ENCODE results near the gene LPAR1. TPM values are rescaled to one million over a fixed set of nuclear protein-coding genes. Genes with fewer than 3 reads are reported as not detected.

The LPAR1 gene, protein sequence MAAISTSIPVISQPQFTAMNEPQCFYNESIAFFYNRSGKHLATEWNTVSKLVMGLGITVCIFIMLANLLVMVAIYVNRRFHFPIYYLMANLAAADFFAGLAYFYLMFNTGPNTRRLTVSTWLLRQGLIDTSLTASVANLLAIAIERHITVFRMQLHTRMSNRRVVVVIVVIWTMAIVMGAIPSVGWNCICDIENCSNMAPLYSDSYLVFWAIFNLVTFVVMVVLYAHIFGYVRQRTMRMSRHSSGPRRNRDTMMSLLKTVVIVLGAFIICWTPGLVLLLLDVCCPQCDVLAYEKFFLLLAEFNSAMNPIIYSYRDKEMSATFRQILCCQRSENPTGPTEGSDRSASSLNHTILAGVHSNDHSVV
- 0.06 and 0.32 TPM in 2 replicates for total RNA-seq

DNA sequence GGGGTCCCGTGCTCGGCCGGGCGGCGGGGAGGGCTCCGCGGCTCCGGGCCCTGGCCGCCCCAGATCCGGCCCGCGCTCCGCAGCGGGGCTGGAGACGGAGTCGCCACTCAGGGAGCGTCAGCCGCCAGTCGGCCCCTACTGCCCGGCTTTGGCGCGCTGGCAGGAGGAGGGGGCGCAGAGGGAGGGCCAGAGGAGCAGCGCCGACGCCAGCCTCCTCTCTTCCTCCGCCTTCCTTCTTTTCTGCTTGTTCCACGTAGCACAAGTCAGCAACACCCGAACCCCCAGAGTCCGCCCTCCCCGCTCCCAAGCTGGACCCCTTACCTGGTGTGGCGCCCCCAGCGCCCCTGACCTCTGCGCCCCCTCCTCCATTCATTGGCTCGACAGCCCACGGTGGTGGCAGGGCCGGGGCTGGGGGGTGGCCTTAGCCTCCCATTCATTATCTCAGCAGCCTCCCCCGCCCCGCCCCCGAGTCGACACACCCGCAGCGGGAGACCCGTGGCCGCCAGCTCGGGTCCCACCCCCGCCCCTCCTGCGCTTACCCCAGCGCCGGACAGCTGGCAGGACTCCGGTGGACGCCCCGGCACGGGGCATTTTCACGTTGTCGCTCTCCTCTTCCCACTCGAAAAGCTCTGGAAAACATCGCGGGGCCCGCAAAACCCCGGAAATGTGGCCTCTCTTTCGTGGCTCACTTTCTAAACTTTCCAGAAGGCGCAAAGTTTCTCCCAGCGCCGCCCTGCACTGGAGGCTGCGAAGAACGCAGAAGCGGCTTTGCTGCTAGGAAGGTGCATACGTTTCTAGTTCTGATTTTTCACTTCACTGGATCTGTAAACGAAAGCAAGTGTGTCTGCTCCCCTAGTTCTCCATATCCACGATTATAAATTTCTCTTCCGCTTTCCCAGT lies at the start of gene LPAR1:
TSS of gene LPAR1 (minus strand) at position 140 of the 900 bp plus-strand sequence. CDS start 66,353 bp downstream, outside the sequence.

